A673 (cell line): Measurements from ENCODE around the gene GLT1D1.

Experiments used
- CTCF ChIP-seq: fragments of 300-800, 200-600 bp; sonication (generic); conservative IDR thresholded peaks from 2 replicates; pipeline ENCODE4 v1.5.1; 2017; ENCODE audit warnings: low read depth, mild to moderate bottlenecking, antibody characterized with exemption, low read length, moderate library complexity, mixed read lengths
- EZH2 ChIP-seq: fragments of 200-600 bp; sonication (generic); IDR thresholded peaks from 2 replicates; pipeline ENCODE4 v1.6.1; 2017; ENCODE audit warnings: borderline replicate concordance, low read depth, mild to moderate bottlenecking, mixed read lengths, antibody characterized with exemption, low read length; ENCODE audit not compliant: poor library complexity, severe bottlenecking

- TF ChIP-seq CTCF (no peak), EZH2 (no peak)
These were observed 18.2 kb downstream of the GLT1D1 start for GRCh38 chr12:128871516-128871892.
